CD14-positive monocyte (primary cell): ENCODE measurements around the gene KCTD16. TPM values are rescaled to one million over a fixed set of nuclear protein-coding genes. Genes with fewer than 3 reads are reported as not detected.

ENCODE experiments used
- DNase-seq, 3 donors: peaks; one replicate each; pipeline ENCODE4 v3.0.0-alpha.2; 2011 to 2022
- H2AFZ ChIP-seq: 2 replicates; pipeline ENCODE4 v1.6.0; 2012; ENCODE audit warnings: mild to moderate bottlenecking, low read depth, low read length, inconsistent platforms; ENCODE audit not compliant: insufficient read depth, poor library complexity, severe bottlenecking
- H3K27ac ChIP-seq, 2 donors: 1 replicate in 1 of 2; 2 replicates in 1 of 2; pipeline ENCODE4 v1.5.1; 2012 to 2013; ENCODE audit warnings: low read length in 2 of 2, control low read depth in 1 of 2, inconsistent platforms in 1 of 2, low read depth in 1 of 2, mild to moderate bottlenecking in 1 of 2
- H3K27me3 ChIP-seq, 2 donors: one replicate each; pipeline versions ENCODE4 v1.6.0 to v1.6.1; 2011 to 2013; ENCODE audit warnings: low read length in 2 of 2; ENCODE audit not compliant: control insufficient read depth in 2 of 2, insufficient read depth in 2 of 2
- H3K36me3 ChIP-seq, 2 donors: replicated peaks in 1 of 2; 1 replicate in 1 of 2; 2 replicates in 1 of 2; pipeline versions ENCODE4 v1.5.1 to v1.6.1; 2012 to 2013; ENCODE audit warnings: low read length in 2 of 2, control low read depth in 1 of 2, inconsistent platforms in 1 of 2, mild to moderate bottlenecking in 1 of 2; ENCODE audit not compliant: insufficient read depth in 2 of 2, control insufficient read depth in 1 of 2
- H3K4me1 ChIP-seq, 2 donors: 1 replicate in 1 of 2; 2 replicates in 1 of 2; pipeline versions ENCODE4 v1.5.1 to v1.6.1; 2012 to 2013; ENCODE audit warnings: low read length in 2 of 2, control low read depth in 1 of 2, inconsistent platforms in 1 of 2, mild to moderate bottlenecking in 1 of 2, moderate library complexity in 1 of 2; ENCODE audit not compliant: insufficient read depth in 2 of 2, control insufficient read depth in 1 of 2
- H3K4me2 ChIP-seq: replicated peaks from 2 replicates; pipeline ENCODE3; 2012; ENCODE audit warnings: low read length, moderate library complexity, mild to moderate bottlenecking; ENCODE audit not compliant: poor library complexity, severe bottlenecking; ENCODE audit errors: extremely low read depth
- H3K4me3 ChIP-seq, 3 experiments: fragments of 200-600 bp in 1 of 3; sonication (generic) in 1 of 3; replicated peaks in 1 of 3; 1 replicate in 2 of 3; 2 replicates in 1 of 3; pipeline ENCODE4 v1.5.1; 2011 to 2013; ENCODE audit warnings: low read length in 3 of 3, mild to moderate bottlenecking in 3 of 3, control low read depth in 2 of 3, low read depth in 2 of 3, inconsistent platforms in 1 of 3, moderate library complexity in 1 of 3
- H3K79me2 ChIP-seq: 2 replicates; pipeline ENCODE4 v1.6.0; 2012; ENCODE audit warnings: mild to moderate bottlenecking, control low read depth, inconsistent platforms, low read length, moderate library complexity; ENCODE audit not compliant: insufficient read depth
- H3K9ac ChIP-seq: 2 replicates; pipeline ENCODE4 v1.6.0; 2017; ENCODE audit warnings: low read length, mild to moderate bottlenecking; ENCODE audit not compliant: insufficient read depth, poor library complexity, severe bottlenecking
- H3K9me3 ChIP-seq, 2 donors: replicated peaks in 1 of 2; 1 replicate in 1 of 2; 2 replicates in 1 of 2; pipeline versions ENCODE4 v1.5.1 to v1.6.1; 2012 to 2013; ENCODE audit warnings: low read length in 2 of 2, control low read depth in 1 of 2; ENCODE audit not compliant: control insufficient read depth in 1 of 2, insufficient read depth in 1 of 2
- H4K20me1 ChIP-seq: 2 replicates; pipeline ENCODE4 v1.6.0; 2012; ENCODE audit warnings: mild to moderate bottlenecking, low read length, control low read depth, moderate library complexity; ENCODE audit not compliant: insufficient read depth
- H3K27ac Mint-ChIP-seq, 7 donors: one replicate each; pipeline ENCODE4 v1.8.0; 2020; ENCODE audit warnings: mild to moderate bottlenecking in 7 of 7, mixed read lengths in 7 of 7, moderate library complexity in 6 of 7, inconsistent platforms in 2 of 7
- H3K27me3 Mint-ChIP-seq, 3 donors: one replicate each; pipeline ENCODE4 v1.8.0; 2021 to 2022; ENCODE audit warnings: low read depth in 3 of 3, mild to moderate bottlenecking in 3 of 3, mixed read lengths in 3 of 3, moderate library complexity in 3 of 3, inconsistent platforms in 1 of 3
- H3K36me3 Mint-ChIP-seq, 2 donors: one replicate each; pipeline ENCODE4 v1.8.0; 2020; ENCODE audit warnings: mixed read lengths in 2 of 2, inconsistent platforms in 1 of 2, mild to moderate bottlenecking in 1 of 2
- H3K4me1 Mint-ChIP-seq: one replicate; pipeline ENCODE4 v1.8.0; 2020; ENCODE audit warnings: mild to moderate bottlenecking, mixed read lengths
- H3K4me3 Mint-ChIP-seq, 2 donors: one replicate each; pipeline ENCODE4 v1.8.0; 2020; ENCODE audit warnings: mild to moderate bottlenecking in 2 of 2, mixed read lengths in 2 of 2, moderate library complexity in 1 of 2
- H3K9me3 Mint-ChIP-seq, 7 donors: one replicate each; pipeline ENCODE4 v1.8.0; 2020 to 2022; ENCODE audit warnings: mixed read lengths in 7 of 7, mild to moderate bottlenecking in 6 of 7, moderate library complexity in 6 of 7, inconsistent platforms in 2 of 7
- WGBS: methylation state at CpG from one replicate; pipeline ENCODE4 v1.1.5; 2013; ENCODE audit warnings: missing lambda C conversion rate; ENCODE audit not compliant: insufficient coverage; 5-methylcytosine and 5-hydroxymethylcytosine counted together
- intact Hi-C, 2 donors: fragments of 100-400 bp; cut with micrococcal nuclease; formaldehyde crosslinking; loops; one replicate each; pipeline versions ENCODE4 v1.15.0 to v1.15.1; 2023
- polyA plus RNA-seq, 3 donors: library from polyadenylated mRNA; depleted of rRNA in 1 of 3; unstranded in 2 of 3; stranded (reverse) in 1 of 3; fragments of 300-500 nt in 2 of 3; fragments of >200 nt in 1 of 3; fragmentation: Illumina TruSeq in 2 of 3; gene quantifications; 1 replicate in 2 of 3; 2 replicates in 1 of 3; pipeline ENCODE4 v1.2.3, GENCODE V29; 2012 to 2021
- TF ChIP-seq, protein P1 (sequence below): fragments of 200-600 bp; IDR thresholded peaks from one replicate; pipeline ENCODE4 v1.8.0; 2022; ENCODE audit warnings: antibody characterized with exemption, mild to moderate bottlenecking

KCTD16 gene
- polyA plus RNA-seq, 3 donors: not detected

GRCh38 chr5:144230806-144231205, 60.1 kb downstream of the KCTD16 start:
- no peak overlapping the region for H3K9ac ChIP-seq
- Mint-ChIP-seq H3K4me3 (no peak overlapping the region), H3K9me3 (peaks cover 0 to 2% (median 0%) of the 10 kb centered on the region in 7 donors), H3K27ac (peak overlapping the region in 1 of 7 donors; percentile 44), H3K36me3 (no peaks in the 10 kb centered on the region), H3K4me1 (no peaks in the 10 kb centered on the region), H3K27me3 (peaks cover 1 to 2% (median 1%) of the 10 kb centered on the region in 3 donors)
- no peak overlapping the region for H3K4me2 ChIP-seq
- H4K20me1 ChIP-seq: no peaks in the 10 kb centered on the region
- intact Hi-C loops: no loop called here
- 67% methylated on average over 1 of the region's 4 CpGs for WGBS
- H2AFZ ChIP-seq: no peak overlapping the region
- H3K9me3 ChIP-seq: no peaks in the 10 kb centered on the region
- no peaks in the 10 kb centered on the region for H3K27me3 ChIP-seq
- no peak overlapping the region for H3K4me3 ChIP-seq
- TF ChIP-seq, protein P1, sequence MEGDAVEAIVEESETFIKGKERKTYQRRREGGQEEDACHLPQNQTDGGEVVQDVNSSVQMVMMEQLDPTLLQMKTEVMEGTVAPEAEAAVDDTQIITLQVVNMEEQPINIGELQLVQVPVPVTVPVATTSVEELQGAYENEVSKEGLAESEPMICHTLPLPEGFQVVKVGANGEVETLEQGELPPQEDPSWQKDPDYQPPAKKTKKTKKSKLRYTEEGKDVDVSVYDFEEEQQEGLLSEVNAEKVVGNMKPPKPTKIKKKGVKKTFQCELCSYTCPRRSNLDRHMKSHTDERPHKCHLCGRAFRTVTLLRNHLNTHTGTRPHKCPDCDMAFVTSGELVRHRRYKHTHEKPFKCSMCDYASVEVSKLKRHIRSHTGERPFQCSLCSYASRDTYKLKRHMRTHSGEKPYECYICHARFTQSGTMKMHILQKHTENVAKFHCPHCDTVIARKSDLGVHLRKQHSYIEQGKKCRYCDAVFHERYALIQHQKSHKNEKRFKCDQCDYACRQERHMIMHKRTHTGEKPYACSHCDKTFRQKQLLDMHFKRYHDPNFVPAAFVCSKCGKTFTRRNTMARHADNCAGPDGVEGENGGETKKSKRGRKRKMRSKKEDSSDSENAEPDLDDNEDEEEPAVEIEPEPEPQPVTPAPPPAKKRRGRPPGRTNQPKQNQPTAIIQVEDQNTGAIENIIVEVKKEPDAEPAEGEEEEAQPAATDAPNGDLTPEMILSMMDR: no peak
- H3K79me2 ChIP-seq: no peaks in the 10 kb centered on the region
- no peak overlapping the region for H3K27ac ChIP-seq
- no peak for DNase-seq
- H3K4me1 ChIP-seq: no peaks in the 10 kb centered on the region
- no peaks in the 10 kb centered on the region for H3K36me3 ChIP-seq

- no peak for DNase-seq
- Mint-ChIP-seq H3K4me1 (no peaks in the 10 kb centered on the region), H3K9me3 (peaks cover 0 to 3% (median 0%) of the 10 kb centered on the region in 7 donors), H3K27me3 (peaks cover 0 to 1% (median 0%) of the 10 kb centered on the region in 3 donors), H3K4me3 (no peak overlapping the region), H3K27ac (no peak overlapping the region), H3K36me3 (no peaks in the 10 kb centered on the region)
- H3K4me1 ChIP-seq: no peaks in the 10 kb centered on the region
- no peak overlapping the region for H3K27ac ChIP-seq
- 83% methylated on average over 1 of the region's 5 CpGs for WGBS
- H2AFZ ChIP-seq: no peak overlapping the region
- no peaks in the 10 kb centered on the region for H3K36me3 ChIP-seq
- no peak overlapping the region for H3K9ac ChIP-seq
- no peak overlapping the region for H3K4me2 ChIP-seq
- no peaks in the 10 kb centered on the region for H4K20me1 ChIP-seq
- no peaks in the 10 kb centered on the region for H3K27me3 ChIP-seq
- no peaks in the 10 kb centered on the region for H3K79me2 ChIP-seq
- no peaks in the 10 kb centered on the region for H3K9me3 ChIP-seq
- intact Hi-C loops: no loop called here
- TF ChIP-seq, protein P1: no peak
- no peak overlapping the region for H3K4me3 ChIP-seq
Observed at GRCh38 chr5:144232285-144232684, 61.6 kb downstream of the KCTD16 start.
